ENCODE results near the gene OXCT1.

DNA sequence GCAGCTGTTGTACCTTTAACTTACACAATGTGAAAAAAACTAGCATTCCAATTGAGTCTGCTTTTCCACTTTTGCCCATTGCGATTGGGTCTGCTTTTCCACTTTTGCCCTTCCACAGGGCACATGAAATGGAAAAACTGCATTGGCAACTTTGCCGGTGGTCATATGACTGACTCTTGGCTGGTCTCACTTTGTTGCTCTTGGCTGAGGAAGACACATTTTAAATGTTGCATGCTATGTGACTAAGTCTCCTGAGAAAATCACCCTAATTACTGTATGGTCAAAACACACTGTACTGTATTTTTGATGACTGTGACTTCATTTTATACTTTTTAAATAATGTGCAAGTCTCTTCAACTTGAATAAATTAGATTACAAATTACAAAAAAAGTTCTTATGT is 1.6 kb upstream of the OXCT1 start:
- TF ChIP-seq, protein P1, sequence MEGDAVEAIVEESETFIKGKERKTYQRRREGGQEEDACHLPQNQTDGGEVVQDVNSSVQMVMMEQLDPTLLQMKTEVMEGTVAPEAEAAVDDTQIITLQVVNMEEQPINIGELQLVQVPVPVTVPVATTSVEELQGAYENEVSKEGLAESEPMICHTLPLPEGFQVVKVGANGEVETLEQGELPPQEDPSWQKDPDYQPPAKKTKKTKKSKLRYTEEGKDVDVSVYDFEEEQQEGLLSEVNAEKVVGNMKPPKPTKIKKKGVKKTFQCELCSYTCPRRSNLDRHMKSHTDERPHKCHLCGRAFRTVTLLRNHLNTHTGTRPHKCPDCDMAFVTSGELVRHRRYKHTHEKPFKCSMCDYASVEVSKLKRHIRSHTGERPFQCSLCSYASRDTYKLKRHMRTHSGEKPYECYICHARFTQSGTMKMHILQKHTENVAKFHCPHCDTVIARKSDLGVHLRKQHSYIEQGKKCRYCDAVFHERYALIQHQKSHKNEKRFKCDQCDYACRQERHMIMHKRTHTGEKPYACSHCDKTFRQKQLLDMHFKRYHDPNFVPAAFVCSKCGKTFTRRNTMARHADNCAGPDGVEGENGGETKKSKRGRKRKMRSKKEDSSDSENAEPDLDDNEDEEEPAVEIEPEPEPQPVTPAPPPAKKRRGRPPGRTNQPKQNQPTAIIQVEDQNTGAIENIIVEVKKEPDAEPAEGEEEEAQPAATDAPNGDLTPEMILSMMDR (IDR thresholded peaks at IDR 0.05): no peak
- no peak for TF ChIP-seq POLR2A (IDR thresholded peaks at IDR 0.05)
